ENCODE data around the gene SELENOK. TPM values are rescaled to one million over a fixed set of nuclear protein-coding genes. Genes with fewer than 3 reads are reported as not detected.

Gene SELENOK
- total RNA-seq, 1 experiment from 2014 or later = 51.5 TPM

GRCh38 chr3:53837331-53837730 is 54.3 kb downstream of the SELENOK start:
- TF ChIP-seq CTCF (IDR thresholded peaks at IDR 0.05; ENCODE audit: insufficient read depth in 1 of 2, low read depth in 1 of 2, low read length in 1 of 2, severe bottlenecking in 1 of 2, unreplicated experiment in 1 of 2) = no peak
- DNase-seq = no peak
- Mint-ChIP-seq H3K4me1 (ENCODE audit: low read depth, unreplicated experiment) (no peaks in the 10 kb centered on the region), H3K27ac (ENCODE audit: unreplicated experiment) (no peak overlapping the region), H3K4me3 (ENCODE audit: unreplicated experiment) (no peak overlapping the region), H3K27me3 (ENCODE audit: insufficient read depth, unreplicated experiment) (no peaks in the 10 kb centered on the region), H3K9me3 (ENCODE audit: unreplicated experiment) (no peaks in the 10 kb centered on the region), H3K36me3 (ENCODE audit: insufficient read depth, unreplicated experiment) (peaks cover 34% of the 10 kb centered on the region)
- CTCF ChIA-PET = no interaction called here
- no TSS peak for BruUV-seq (replicated peaks)
- Histone ChIP-seq H3K9me3 (no peaks in the 10 kb centered on the region), H3K4me3 (ENCODE audit: low read depth, low read length) (no peak overlapping the region), H3K4me1 (peaks cover 3% of the 10 kb centered on the region), H3K36me3 (ENCODE audit: control insufficient read depth, insufficient read depth, low read length) (peaks cover 4% of the 10 kb centered on the region), H3K27me3 (replicated peaks; ENCODE audit: control insufficient read depth, insufficient read depth, low read length) (no peaks in the 10 kb centered on the region)
- intact Hi-C loops (cut with micrococcal nuclease; ENCODE audit: unreplicated experiment) = no loop called here
- POLR2A ChIA-PET = no interaction called here

- BruUV-seq (replicated peaks) = no TSS peak
- intact Hi-C loops (cut with micrococcal nuclease; ENCODE audit: unreplicated experiment) = no loop called here
- Histone ChIP-seq H3K4me1 (no peaks in the 10 kb centered on the region), H3K4me3 (ENCODE audit: low read depth, low read length) (no peak overlapping the region), H3K27me3 (replicated peaks; ENCODE audit: control insufficient read depth, insufficient read depth, low read length) (no peaks in the 10 kb centered on the region), H3K9me3 (no peaks in the 10 kb centered on the region), H3K36me3 (ENCODE audit: control insufficient read depth, insufficient read depth, low read length) (peaks cover 4% of the 10 kb centered on the region)
- Mint-ChIP-seq H3K9me3 (ENCODE audit: unreplicated experiment) (no peaks in the 10 kb centered on the region), H3K4me3 (ENCODE audit: unreplicated experiment) (no peak overlapping the region), H3K27ac (ENCODE audit: unreplicated experiment) (no peak overlapping the region), H3K4me1 (ENCODE audit: low read depth, unreplicated experiment) (no peaks in the 10 kb centered on the region), H3K36me3 (ENCODE audit: insufficient read depth, unreplicated experiment) (peaks cover 32% of the 10 kb centered on the region), H3K27me3 (ENCODE audit: insufficient read depth, unreplicated experiment) (no peaks in the 10 kb centered on the region)
- ChIA-PET CTCF (no interaction called here), POLR2A (no interaction called here)
- TF ChIP-seq CTCF (IDR thresholded peaks at IDR 0.05; ENCODE audit: insufficient read depth in 1 of 2, low read depth in 1 of 2, low read length in 1 of 2, severe bottlenecking in 1 of 2, unreplicated experiment in 1 of 2) = no peak
- DNase-seq = no peak
These were observed 55.4 kb downstream of the SELENOK start for GRCh38 chr3:53836084-53836872.

GRCh38 chr3:53835257-53835656 is 56.4 kb downstream of the SELENOK start:
- no peak for DNase-seq
- BruUV-seq (replicated peaks) = no TSS peak
- H3K4me1 ChIP-seq = no peaks in the 10 kb centered on the region
- ChIA-PET CTCF (no interaction called here), POLR2A (no interaction called here)
- Mint-ChIP-seq H3K36me3 (ENCODE audit: insufficient read depth, unreplicated experiment) (peaks cover 30% of the 10 kb centered on the region), H3K4me1 (ENCODE audit: low read depth, unreplicated experiment) (no peaks in the 10 kb centered on the region), H3K27me3 (ENCODE audit: insufficient read depth, unreplicated experiment) (no peaks in the 10 kb centered on the region), H3K27ac (ENCODE audit: unreplicated experiment) (no peak overlapping the region), H3K9me3 (ENCODE audit: unreplicated experiment) (no peaks in the 10 kb centered on the region), H3K4me3 (ENCODE audit: unreplicated experiment) (no peak overlapping the region)
- intact Hi-C loops (cut with micrococcal nuclease; ENCODE audit: unreplicated experiment) = no loop called here
- H3K4me3 ChIP-seq (ENCODE audit: low read depth, low read length) = no peak overlapping the region
- H3K27me3 ChIP-seq (replicated peaks; ENCODE audit: control insufficient read depth, insufficient read depth, low read length) = no peaks in the 10 kb centered on the region
- H3K36me3 ChIP-seq (ENCODE audit: control insufficient read depth, insufficient read depth, low read length) = peaks cover 4% of the 10 kb centered on the region
- H3K9me3 ChIP-seq = no peaks in the 10 kb centered on the region
- no peak for TF ChIP-seq CTCF (IDR thresholded peaks at IDR 0.05; ENCODE audit: insufficient read depth in 1 of 2, low read depth in 1 of 2, low read length in 1 of 2, severe bottlenecking in 1 of 2, unreplicated experiment in 1 of 2)
